SK-N-SH (cell line): ENCODE measurements around the gene RXYLT1.

Experiments used
- CHD2 ChIP-seq: fragments of 150-350 bp; IDR thresholded peaks from 2 replicates; pipeline ENCODE4 v1.6.1; 2018; ENCODE audit warnings: low read length; ENCODE audit not compliant: partially characterized antibody
- CTCF ChIP-seq: fragments of 200-600 bp; sonication (generic); IDR thresholded peaks from 2 replicates; pipeline ENCODE4 v1.6.1; 2017; ENCODE audit warnings: antibody characterized with exemption, mild to moderate bottlenecking, moderate library complexity
- EP300 ChIP-seq, 2 experiments: IDR thresholded peaks; 2 replicates each; pipeline versions ENCODE4 v1.4.0 to v1.6.1; 2012; ENCODE audit warnings: borderline replicate concordance in 1 of 2, low read depth in 1 of 2, low read length in 1 of 2
- EZH2phosphoT487 ChIP-seq: fragments of 200-600 bp; sonication (generic); IDR thresholded peaks from 2 replicates; pipeline ENCODE4 v1.6.1; 2017; ENCODE audit warnings: low read depth, mixed run types, mild to moderate bottlenecking, antibody characterized with exemption, moderate library complexity, borderline replicate concordance
- FOXJ3 ChIP-seq: sonication (generic); formaldehyde crosslinking; IDR thresholded peaks from 2 replicates; pipeline ENCODE4 v1.5.1; 2020; ENCODE audit warnings: mild to moderate bottlenecking, missing genetic modification reagents
- IRF3 ChIP-seq: fragments of 150-350 bp; IDR thresholded peaks from 2 replicates; pipeline ENCODE4 v1.6.1; 2016; ENCODE audit warnings: mild to moderate bottlenecking, low read depth, low read length
- JUND ChIP-seq: IDR thresholded peaks from 2 replicates; pipeline ENCODE4 v1.4.0; 2012
- MAX ChIP-seq: IDR thresholded peaks from 2 replicates; pipeline ENCODE4 v1.4.0; 2012; ENCODE audit warnings: low read depth
- POLR2AphosphoS5 ChIP-seq: IDR thresholded peaks from 2 replicates; pipeline ENCODE4 v1.6.1; 2012; ENCODE audit warnings: low read depth, low read length
- SMC3 ChIP-seq: IDR thresholded peaks from 2 replicates; pipeline ENCODE4 v1.6.1; 2012; ENCODE audit warnings: low read depth, low read length, improper control_type of control experiment
- YY1 ChIP-seq: IDR thresholded peaks from 2 replicates; pipeline ENCODE4 v1.4.0; 2012; ENCODE audit warnings: low read depth, mild to moderate bottlenecking
- ZBTB33 ChIP-seq: IDR thresholded peaks from 2 replicates; pipeline ENCODE4 v1.4.0; 2012; ENCODE audit warnings: low read depth, borderline replicate concordance

GRCh38 chr12:63843721-63844390, 64.1 kb downstream of the RXYLT1 start:
- peak; percentile 90 for TF ChIP-seq MAX
- TF ChIP-seq JUND: no peak
- 0 out of 4 replicates have a peak, but pooled peaks of 1 of the 2 experiments have one; percentile 4 for TF ChIP-seq EP300 (IDR thresholded peaks at IDR 0.05; ENCODE audit: borderline replicate concordance in 1 of 2, low read depth in 1 of 2, low read length in 1 of 2)
- peak; percentile 79 for TF ChIP-seq CTCF
- no peak for TF ChIP-seq FOXJ3 (CRISPR knock-in tag)
- TF ChIP-seq IRF3: no peak
- no peak for TF ChIP-seq ZBTB33
- no peak for TF ChIP-seq EZH2phosphoT487
- TF ChIP-seq POLR2AphosphoS5: no peak
- peak; percentile 42 for TF ChIP-seq CHD2
- 0 out of 2 replicates have a peak, but pooled peaks have one; percentile 21 for TF ChIP-seq YY1
- peak; percentile 93 for TF ChIP-seq SMC3
